Measurements from ENCODE around the gene MAPK9.

MAPK9 gene

GRCh38 chr5:180291943-180292831, at the start of gene MAPK9:
MAPK9 (minus strand) TSS chr5:180292083; CDS start chr5:180280561, 11,522 bp downstream.
- peak; percentile 85 for DNase-seq

- DNase-seq, result no peak
Observed at GRCh38 chr5:180341595-180341994, 49.7 kb upstream of the MAPK9 start.

- no peak for DNase-seq
Observed at GRCh38 chr5:180340856-180341255, 49.0 kb upstream of the MAPK9 start.

GRCh38 chr5:180339583-180340183, 47.8 kb upstream of the MAPK9 start:
- no peak for DNase-seq

- DNase-seq, result no peak
Observed at GRCh38 chr5:180338001-180338707, 46.3 kb upstream of the MAPK9 start.

GRCh38 chr5:180336234-180337020, 44.5 kb upstream of the MAPK9 start:
- DNase-seq, result no peak

- no peak for DNase-seq
Observed at GRCh38 chr5:180335614-180336233, 43.8 kb upstream of the MAPK9 start.

GRCh38 chr5:180334751-180335613, 43.1 kb upstream of the MAPK9 start:
- DNase-seq, result no peak

- no peak for DNase-seq
Observed at GRCh38 chr5:180334176-180334575, 42.3 kb upstream of the MAPK9 start.

- DNase-seq, result no peak
Observed at GRCh38 chr5:180333661-180334060, 41.8 kb upstream of the MAPK9 start.

GRCh38 chr5:180332861-180333260, 41.0 kb upstream of the MAPK9 start:
- DNase-seq, result no peak

- DNase-seq, result no peak
Observed at GRCh38 chr5:180332051-180332517, 40.2 kb upstream of the MAPK9 start.

GRCh38 chr5:180331647-180331950, 39.7 kb upstream of the MAPK9 start:
- no peak for DNase-seq

GRCh38 chr5:180330810-180331646, 39.1 kb upstream of the MAPK9 start:
- no peak for DNase-seq

GRCh38 chr5:180330270-180330648, 38.4 kb upstream of the MAPK9 start:
- DNase-seq, result no peak

- DNase-seq, result no peak
Observed at GRCh38 chr5:180329606-180330269, 37.9 kb upstream of the MAPK9 start.

- no peak for DNase-seq
Observed at GRCh38 chr5:180329138-180329435, 37.2 kb upstream of the MAPK9 start.

GRCh38 chr5:180328296-180329137, 36.6 kb upstream of the MAPK9 start:
- peak; percentile 92 for DNase-seq

- DNase-seq, result no peak
Observed at GRCh38 chr5:180326989-180327565, 35.2 kb upstream of the MAPK9 start.

Data from stimulated activated CD8-positive, alpha-beta memory T cell treated with anti-CD3 and anti-CD28 coated beads, Interleukin-4, amount 100 ng/mL, for 48 hours (primary cell).